Body of pancreas (tissue), 4 donors: ENCODE measurements around the gene IL31RA.

ENCODE experiments used
- POLR2A ChIP-seq, 3 donors: fragments of 450-650 bp; IDR thresholded peaks; one replicate each; pipeline ENCODE4 v1.6.1; 2016; ENCODE audit warnings: antibody characterized with exemption in 3 of 3, mild to moderate bottlenecking in 2 of 3
- TF ChIP-seq, protein P1 (sequence below), 7 experiments: fragments of 450-650 bp in 4 of 7; fragments of 200-600 bp in 3 of 7; sonication (generic) in 3 of 7; IDR thresholded peaks; one replicate each; pipeline ENCODE4 v1.5.1; 2016 to 2019; ENCODE audit warnings: antibody characterized with exemption in 7 of 7

DNA sequence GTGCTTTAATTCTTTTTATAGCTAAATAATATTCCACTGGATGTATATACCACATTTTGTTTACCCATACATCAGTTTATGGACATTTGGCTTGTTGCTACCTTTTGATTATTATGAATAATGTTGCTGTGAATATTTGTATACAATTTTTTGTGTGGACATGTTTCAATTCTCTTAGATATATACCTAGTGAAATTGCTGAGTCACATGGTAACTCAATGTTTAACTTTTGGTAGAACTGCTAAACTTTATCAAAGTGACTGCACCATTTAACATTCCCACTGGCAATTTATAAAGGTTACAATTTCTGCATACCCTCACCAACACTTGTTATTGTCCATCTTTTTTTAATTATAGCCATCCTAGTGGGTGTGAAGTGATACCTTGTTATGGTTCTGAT is 22.1 kb downstream of the IL31RA start:
- TF ChIP-seq, protein P1, sequence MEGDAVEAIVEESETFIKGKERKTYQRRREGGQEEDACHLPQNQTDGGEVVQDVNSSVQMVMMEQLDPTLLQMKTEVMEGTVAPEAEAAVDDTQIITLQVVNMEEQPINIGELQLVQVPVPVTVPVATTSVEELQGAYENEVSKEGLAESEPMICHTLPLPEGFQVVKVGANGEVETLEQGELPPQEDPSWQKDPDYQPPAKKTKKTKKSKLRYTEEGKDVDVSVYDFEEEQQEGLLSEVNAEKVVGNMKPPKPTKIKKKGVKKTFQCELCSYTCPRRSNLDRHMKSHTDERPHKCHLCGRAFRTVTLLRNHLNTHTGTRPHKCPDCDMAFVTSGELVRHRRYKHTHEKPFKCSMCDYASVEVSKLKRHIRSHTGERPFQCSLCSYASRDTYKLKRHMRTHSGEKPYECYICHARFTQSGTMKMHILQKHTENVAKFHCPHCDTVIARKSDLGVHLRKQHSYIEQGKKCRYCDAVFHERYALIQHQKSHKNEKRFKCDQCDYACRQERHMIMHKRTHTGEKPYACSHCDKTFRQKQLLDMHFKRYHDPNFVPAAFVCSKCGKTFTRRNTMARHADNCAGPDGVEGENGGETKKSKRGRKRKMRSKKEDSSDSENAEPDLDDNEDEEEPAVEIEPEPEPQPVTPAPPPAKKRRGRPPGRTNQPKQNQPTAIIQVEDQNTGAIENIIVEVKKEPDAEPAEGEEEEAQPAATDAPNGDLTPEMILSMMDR (IDR thresholded peaks at IDR 0.05) = no peak
- no peak for TF ChIP-seq POLR2A (IDR thresholded peaks at IDR 0.05)
